DMS153 (cell line): ENCODE measurements around the gene ZEB1.
A peak's percentile ranks its signal among the peaks of the same experiment; 100 is the strongest.
"Not testable (repeated sequence)": the region's sequence is repeated elsewhere in the genome, so short reads cannot be mapped to it uniquely, and the experiment has no call there.

Experiments
- DNase-seq: peaks from one replicate; lab custom pipeline; 2025; lab: John Stamatoyannopoulos, UW

ZEB1 gene

DNA sequence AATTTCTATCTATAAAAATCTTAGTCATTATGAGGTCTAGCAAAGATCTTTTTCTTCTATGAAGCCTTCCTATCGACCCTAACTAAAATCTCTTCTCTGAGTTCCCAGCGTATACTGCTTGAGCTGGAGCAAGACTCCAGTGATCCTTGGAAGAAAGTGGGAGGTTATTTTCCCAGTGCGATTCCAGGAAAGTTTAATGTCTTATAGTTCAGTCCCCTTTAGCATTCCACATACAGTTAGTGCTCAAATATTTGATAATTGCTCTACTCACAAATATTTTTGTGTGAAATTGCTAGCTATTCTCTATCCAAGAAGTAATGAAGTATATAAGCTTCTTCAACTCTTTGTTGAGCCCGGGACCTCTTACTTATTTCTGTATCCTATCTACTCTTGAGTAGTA is 47.7 kb downstream of the ZEB1 start:
- no peak for DNase-seq

DNA sequence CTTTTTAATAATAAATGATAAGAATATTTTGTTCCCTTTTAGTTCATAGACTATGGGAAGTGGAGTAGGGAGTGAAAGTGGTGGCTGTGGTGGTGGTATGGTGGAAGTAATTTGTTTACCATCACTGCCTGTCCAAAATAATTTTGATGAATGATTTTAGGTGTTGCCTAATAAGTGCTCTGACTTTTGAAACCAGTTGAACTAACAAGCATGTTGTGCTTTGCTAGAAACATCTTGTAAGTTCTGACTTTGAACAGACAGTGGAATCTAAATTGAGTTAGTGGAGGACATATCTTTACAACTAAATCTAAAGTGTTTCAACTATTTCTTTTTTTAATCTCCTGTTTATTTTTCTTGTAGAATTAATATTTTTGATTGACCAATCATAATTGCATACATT is 49.7 kb downstream of the ZEB1 start:
- DNase-seq: no peak

DNA sequence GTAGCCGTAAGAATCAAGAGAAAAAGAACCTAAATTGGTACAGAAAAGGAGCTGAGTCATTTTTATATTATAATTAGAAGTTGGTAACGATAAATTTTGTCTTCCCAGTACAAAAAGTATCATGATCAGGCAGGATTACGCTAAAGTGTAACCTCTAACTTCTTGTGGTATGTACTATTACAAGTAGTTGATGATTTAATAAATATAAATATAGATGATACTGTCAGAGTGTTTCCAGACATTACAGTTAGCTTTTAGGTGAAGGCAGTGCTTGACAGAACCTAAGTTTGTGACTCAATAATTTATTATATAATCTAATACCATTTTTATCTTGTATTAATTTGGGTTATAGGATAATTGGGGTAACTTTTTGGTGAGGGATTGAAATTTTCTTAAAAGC is 53.4 kb downstream of the ZEB1 start:
- DNase-seq: no peak

DNA sequence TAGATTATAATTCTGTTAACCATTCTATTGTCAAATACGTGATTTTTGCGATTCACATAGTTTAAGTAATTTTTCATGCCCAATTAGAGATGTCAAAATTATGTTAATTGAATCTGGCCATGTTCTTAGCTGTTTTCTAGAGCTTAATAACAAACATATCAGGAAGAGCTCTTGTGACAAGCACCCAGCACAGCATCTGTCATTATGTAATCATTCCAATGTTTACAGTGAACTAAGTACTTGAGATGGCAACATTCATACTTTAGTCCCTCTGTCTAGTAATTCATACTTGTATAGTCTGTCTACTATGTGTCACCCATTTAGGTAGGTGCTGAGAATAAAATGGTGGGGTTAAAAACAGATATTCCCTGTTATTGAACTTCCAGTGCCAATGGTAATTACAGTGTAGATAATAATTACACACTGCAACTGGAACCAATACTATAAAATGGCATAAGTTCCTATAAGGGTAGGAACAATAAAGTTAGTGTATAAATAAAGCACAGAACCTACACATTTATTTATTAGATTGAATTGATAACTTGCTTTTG is 55.2 kb downstream of the ZEB1 start:
- no peak for DNase-seq

DNA sequence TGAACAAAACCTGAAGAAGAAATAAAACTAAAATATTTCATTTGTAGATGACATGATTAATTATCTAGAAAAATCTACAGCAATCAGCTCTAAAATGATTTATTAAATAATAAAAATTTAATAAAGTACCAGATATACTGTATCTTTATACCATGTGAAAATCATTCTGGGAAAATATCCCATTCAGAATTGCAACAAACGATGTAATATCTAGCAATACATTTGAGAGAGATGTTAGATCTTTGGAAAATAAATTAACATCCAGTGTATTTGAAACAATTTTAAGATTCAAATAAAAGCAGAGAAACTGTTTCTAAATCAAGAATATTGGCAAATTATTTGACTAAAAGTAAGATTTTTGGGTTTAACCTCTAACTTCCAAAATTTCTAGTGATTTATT is 62.2 kb downstream of the ZEB1 start:
- no peak for DNase-seq

DNA sequence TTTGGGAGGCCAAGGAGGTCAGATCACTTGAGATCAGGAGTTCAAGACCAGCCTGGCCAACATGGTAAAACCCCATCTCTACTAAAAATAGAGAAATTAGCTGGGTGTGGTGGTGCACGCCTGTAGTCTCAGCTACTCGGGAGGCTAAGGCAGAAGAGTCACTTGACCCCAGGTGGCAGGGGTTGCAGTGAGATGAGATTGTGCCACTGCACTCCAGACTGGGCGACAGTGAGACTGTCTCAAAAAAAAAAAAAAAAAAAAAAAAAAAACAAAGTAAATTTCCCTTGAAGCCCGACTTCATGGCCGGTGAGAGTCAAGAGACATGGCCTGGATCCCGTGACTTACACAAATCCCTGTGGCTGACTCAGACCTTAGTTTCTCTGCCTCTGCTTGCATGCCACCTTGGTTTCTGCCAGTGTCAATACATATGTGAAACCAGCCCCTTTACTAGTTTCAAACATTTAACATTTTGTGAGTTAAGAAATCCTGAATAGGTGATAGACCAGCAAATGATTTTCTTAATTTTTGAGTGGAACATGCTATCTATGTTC is 62.8 kb downstream of the ZEB1 start:
- no peak for DNase-seq

DNA sequence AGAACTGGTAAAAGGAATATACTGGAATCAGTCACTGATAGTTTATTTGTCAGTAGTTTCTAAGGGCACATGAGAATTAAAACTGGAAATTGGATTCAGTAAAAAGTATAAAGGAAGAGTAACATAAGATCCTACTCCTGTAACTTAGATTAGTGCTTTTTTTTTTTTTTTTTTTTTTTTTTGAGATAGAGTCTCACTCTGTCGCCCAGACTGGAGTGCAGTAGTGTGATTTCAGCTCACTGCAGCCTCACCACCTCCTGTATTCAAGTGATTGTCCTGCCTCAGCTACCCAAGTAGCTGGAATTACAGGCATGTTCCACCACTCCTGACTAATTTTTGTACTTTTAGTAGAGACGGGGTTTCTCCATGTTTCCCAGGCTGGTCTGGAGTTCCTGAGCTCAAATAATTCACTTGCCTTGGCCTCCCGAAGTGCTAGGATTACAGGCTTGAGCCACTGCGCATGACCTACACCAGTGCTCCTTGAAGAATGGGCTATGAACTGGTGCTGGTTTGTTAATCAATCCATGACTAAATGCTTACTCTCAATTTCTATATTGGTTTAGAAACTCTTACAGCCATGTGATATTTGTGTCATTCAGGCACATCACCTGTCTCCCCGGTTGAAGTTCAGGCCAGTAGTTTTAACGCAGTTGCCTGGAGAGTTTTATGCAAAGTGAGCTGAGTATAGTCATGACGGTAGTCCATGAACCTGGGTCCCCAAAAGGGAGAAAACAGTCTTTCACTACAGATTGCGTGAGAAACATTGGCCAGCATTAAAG is 65.0 kb downstream of the ZEB1 start:
- no peak for DNase-seq

DNA sequence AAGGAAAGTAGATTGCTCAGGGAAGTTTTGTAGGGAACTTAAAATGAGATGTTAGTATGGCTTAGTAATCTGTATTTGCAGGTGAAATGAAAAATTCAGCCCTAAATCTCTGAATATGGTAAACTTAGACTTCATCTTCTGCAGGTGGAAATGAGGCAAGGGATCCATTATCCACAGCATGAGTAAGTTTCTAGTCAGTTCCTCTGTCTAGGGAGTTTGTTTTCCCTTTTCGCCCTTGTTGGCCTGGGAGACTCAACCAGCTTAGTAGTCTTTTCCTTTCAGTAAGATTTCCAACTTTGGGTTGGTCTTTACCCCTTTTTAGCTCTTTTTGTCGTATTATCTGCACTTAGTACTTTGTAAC is 65.6 kb downstream of the ZEB1 start:
- no peak for DNase-seq

DNA sequence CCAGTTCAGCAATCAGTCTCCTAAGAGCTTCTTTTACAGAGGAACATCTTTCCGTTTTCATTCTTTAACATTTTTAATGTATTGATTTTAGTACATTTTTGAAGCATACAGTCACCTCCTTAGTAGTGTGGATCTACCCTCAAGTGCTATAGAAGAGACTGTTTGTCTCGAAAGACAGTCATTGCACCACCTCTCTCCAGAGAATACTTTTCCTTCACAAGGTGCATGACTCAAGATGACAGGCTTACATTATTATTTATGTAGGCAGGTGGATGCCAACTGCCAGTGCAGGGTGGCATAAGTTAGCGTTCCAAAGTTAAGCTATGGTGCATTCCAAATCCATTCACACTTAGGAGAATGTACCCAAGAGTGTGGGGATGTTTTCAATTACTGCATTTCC is 71.8 kb downstream of the ZEB1 start:
- DNase-seq: no peak

DNA sequence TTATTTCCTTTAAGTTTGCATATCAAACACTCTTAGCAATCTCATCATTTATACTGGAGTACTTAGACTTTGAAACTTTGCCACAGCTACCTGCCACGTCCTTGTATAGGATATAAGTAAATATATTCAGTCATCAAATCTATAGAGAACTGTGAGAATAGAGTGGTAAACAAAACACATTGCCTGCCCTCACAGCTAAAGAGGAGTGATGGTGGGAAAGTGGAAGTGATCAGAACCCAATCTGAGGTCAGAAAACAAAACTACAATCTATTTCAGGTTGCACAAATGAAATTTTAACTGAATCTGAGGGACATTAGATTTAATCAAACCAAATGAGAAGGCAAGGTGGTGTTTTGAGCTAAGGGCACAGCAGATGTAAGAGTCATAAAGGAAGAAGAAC is 74.8 kb downstream of the ZEB1 start:
- DNase-seq: no peak

DNA sequence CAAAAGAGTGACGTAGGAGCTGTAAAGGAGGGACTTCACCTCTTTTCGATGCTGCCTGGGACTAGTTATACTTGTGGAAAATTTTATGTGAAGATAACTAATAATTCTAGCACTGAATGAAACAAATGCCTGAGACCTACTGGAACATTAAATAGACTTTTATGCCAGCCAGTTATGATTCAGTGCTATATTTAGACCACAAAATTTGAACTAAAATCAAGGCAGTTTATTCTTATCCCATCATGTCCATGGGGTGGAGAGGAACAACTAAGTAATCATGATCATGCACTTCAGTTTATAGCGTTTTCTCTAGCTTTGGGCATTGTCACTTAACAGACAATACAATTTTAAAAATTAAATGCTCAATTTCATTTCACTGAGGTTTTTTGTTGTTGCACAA is 76.7 kb downstream of the ZEB1 start:
- no peak for DNase-seq

DNA sequence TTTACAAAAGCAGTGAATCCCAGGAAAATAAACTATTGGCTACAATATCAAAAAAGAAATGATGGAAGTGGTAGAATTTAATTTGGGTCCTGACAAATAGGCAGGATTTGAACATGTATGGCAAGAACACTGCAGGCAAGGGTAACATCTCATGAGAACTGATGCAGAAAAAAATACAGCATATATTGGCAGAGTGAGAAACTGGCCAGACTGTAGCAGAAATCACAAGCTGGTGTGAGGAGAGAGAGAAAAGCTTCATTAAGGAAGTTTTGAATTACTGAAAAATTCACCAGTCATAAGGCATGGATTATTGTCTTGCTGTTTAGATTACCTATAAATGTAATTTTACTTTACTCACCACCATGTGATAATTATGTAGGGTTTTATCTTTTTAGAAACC is 77.4 kb downstream of the ZEB1 start:
- DNase-seq: no peak

DNA sequence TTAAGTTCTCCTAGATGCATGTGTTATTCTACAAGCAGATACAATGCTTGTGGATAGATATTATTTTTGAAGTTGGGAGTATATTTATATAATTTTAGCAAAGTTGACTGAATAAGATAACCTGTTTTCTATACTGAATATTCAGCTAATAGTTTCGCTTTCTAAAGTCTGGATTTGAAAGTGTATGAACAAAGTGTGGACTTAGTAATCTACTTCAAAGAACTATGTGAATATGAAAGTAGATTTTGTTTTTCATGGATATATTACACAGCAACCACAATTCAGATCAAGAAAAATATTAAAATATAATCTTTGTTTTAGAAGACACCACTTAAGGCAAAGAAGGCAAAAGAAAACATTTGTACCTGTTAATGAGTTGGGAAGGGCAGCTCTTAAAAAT is 78.8 kb downstream of the ZEB1 start:
- no peak for DNase-seq

DNA sequence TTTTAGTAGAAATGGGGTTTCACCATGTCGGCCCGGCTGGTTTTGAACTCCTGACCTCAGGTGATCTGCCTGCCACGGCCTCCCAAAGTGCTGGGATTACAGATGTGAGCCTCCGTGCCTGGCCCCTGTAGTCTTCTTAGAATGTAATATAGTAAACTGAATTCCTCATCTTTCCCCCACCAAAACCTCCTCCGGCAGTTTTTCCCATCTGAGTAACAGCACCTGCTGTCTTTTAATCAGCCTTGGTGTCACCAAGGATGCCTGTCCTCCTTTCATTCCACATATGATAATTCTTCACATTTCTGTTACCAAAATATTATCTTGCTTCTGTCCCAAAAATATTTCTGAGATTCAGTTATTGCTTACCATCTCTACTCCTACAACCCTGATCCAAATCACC is 80.2 kb downstream of the ZEB1 start:
- DNase-seq: no peak

DNA sequence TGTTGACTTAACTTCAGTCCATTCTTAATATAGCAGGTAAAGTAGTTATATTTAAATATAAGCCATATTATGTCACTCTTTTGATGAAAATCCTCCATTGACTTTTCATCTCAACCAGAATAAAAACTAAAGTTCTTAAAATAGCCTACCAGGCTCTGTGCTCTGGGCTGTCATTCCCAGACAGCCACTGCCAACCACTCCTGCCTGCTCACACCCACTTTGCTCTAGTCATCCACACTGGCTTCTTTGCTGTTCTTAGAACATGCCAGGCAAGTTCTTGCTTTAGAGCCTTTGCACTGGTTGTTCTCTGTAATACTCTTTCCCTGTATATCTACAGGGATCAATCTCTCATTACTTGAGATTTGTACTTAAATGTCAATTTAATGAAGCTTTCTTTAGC is 80.6 kb downstream of the ZEB1 start:
- DNase-seq: no peak

DNA sequence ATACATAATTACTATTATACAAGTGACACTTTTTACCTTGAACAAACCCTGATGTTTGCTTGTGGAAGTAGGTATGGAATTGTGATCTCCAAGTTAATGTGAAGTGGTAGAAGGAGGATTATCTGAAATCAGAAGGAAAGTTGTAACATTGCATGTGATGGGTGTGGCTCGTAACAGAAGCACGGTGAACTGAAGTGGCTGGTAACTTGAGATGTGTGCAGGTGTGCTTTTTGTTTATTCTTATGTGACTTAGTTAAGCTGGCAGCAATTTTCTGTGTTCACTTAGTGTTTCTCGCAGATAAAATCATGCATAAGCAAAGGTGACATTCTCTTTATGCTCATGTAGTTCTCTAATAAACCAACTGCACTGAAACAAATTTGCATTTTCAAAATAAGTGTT is 82.3 kb downstream of the ZEB1 start:
- peak; percentile 38 for DNase-seq

DNA sequence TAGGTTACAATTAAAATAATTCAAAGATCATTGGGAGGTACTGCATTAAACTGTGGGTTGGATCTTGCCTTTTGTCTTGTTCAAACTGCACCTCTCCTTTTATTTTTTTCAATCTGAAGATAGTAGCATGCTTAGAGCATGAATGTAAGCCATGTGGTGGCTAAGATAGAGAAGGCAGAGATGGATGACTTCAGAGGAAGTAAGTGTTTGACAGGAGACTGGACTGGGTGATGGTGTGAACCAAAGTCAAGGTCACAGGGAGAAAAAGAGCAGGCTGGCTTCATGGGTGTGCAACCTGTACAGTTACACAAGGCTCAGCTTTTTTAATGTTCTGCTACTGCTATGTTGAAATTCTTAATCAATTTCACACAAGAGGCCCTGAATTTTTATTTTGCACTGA is 85.6 kb downstream of the ZEB1 start:
- no peak for DNase-seq

DNA sequence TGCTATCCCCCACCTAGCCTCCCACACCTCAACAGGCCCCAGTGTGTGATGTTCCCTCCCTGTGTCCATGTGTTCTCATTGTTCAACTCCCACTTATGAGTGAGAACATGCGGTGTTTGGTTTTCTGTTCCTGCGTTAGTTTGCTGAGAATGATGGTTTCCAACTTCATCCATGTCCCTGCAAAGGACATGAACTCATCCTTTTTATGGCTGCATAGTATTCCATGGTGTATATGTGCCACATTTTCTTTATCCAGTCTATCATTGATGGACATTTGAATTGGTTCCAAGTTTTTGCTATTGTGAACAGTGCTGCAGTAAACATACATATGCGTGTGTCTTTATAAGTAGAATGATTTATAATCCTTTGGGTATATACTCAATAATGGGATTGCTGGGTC is 86.8 kb downstream of the ZEB1 start:
- DNase-seq: not testable (repeated sequence)

DNA sequence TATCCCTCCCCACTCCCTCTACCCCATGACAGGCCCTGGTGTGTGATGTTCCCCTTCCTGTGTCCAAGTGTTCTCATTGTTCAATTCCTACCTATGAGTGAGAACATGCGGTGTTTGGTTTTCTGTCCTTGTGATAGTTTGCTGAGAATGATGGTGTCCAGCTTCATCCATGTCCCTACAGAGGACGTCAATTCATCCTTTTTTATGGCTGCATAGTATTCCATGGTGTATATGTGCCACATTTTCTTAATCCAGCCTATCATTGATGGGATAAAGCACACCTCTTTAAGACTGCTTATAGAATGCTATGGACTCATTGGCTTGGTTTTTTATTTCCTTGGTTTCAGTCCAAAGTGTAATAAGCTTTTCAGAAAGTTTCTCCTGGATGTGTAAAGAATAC is 93.4 kb downstream of the ZEB1 start:
- DNase-seq: not testable (repeated sequence)

DNA sequence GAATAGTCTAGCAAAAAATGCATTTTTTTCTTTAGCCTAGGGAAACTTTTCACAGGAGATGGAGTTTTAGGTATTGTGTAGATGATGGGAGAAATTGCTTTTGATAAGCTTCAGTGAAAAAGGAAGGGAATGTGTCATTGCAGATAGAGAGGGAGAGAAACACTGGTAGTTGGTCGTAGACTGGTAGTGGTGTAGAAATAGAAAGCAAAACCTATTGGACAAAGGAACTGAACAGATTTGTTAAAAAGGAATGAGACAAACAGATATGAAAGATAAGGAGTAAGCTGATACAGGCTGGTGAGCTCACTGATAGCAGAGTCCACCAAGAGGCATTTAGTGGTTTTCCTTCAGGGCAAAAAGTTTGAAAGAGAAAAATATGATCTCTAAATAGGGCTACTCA is 94.3 kb downstream of the ZEB1 start:
- DNase-seq: no peak

DNA sequence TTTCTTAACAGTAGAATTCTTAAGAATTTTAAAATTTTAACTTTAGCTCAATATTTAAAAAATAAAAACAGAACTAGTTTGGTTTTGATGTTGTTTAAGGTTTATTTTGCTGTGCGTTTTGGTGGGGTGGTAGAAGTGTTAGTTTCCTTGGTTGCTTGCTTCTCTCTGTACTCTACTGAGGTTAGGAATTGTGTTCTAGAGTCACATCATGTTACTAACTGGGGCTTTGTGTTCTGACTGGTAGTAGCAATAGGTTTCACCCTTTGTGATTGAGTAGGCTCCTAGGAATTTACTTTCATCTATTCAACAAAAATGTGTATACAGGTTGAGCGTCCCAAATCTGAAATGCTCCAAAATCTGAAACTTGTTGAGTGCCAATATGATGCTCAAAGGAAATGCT is 99.5 kb downstream of the ZEB1 start:
- DNase-seq: no peak

DNA sequence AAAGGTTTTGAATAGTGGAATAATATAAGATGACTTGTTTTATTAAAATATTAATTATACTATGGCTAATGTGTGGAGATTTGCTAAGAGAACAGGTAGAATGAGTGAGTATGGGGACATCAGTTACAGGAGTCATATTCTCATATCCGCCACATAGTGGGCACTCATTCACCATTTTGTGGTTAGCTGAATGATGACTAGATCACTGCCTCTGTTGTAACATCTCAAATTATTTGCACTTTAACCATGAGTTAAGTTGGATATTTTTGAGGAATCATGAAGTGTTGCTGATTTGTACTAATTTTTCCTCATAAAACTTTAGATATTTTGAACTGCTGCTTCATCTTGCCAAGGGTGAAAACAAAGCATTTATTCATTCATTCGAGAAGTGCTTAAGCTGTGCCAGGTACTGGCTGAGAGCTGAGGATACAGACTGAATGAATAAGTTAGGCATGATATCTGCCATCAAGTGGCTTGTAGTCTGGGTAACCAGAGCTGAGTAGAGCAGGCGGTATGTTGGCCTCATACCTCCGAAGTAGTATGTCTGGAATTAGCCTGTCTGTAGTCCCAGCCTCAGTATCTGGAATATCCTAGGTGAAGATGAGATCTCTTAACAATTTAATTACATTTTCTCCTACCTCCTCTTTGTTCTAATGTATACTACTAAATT is 100.5 kb downstream of the ZEB1 start:
- no peak for DNase-seq

DNA sequence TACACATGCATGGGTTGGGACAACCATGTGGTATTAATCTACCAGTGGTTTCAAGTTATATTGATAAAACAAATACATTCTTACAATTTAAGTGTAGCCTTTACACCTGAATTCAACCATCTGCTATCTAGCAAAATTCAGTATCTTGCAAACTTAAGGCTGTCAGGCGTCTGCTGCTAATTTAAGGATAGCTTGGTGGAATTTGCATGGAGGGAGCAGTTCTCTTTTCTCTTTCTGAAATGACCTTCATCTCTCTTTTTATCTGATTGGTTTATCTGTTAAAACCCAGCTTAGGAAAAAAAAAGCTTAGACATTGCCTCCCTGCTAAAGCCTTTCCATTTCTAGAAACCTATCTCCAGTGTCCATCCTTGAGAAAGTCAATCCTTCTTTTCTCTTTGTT is 102.3 kb downstream of the ZEB1 start:
- DNase-seq: no peak

DNA sequence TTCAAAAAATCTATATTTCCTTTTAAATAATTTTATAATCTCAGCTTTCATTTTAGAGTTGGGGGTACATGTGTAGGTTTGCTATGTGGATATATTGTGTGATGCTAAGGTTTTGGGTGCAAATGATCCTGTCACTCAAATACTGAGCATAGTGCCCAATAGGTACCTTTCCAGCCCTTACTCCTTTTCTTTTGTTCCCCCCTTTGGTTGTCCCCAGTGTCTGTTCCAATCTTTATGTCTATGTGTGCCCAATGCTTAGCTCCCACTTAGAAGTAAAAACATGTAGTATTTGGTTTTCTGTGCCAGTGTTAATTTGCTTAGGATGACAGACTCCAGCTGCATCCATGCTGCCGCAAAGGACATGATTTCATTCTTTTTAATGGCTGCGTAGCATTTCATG is 103.6 kb downstream of the ZEB1 start:
- DNase-seq: no peak
